ENCODE measurements around the gene C1QL3. TPM values are rescaled to one million over a fixed set of nuclear protein-coding genes. Genes with fewer than 3 reads are reported as not detected.

Gene C1QL3
- total RNA-seq, 1 experiment from 2014 or later, result not detected

GRCh38 chr10:16466001-16466400 lies 55.7 kb downstream of the C1QL3 start:
- Histone ChIP-seq H3K36me3 (ENCODE audit: control insufficient read depth, insufficient read depth, low read length) (no peaks in the 10 kb centered on the region; the same call in 1 of the 2 replicates), H3K27me3 (replicated peaks; ENCODE audit: control insufficient read depth, insufficient read depth, low read length) (no peaks in the 10 kb centered on the region), H3K4me1 (peaks cover 6% of the 10 kb centered on the region; the same call in 1 of the 2 replicates), H3K9me3 (no peaks in the 10 kb centered on the region), H3K4me3 (ENCODE audit: low read depth, low read length) (no peak overlapping the region)
- Mint-ChIP-seq H3K36me3 (ENCODE audit: insufficient read depth, unreplicated experiment) (peaks cover 12% of the 10 kb centered on the region), H3K27me3 (ENCODE audit: insufficient read depth, unreplicated experiment) (no peaks in the 10 kb centered on the region), H3K4me3 (ENCODE audit: unreplicated experiment) (no peak overlapping the region), H3K27ac (ENCODE audit: unreplicated experiment) (no peak overlapping the region), H3K9me3 (ENCODE audit: unreplicated experiment) (peaks cover 9% of the 10 kb centered on the region), H3K4me1 (ENCODE audit: low read depth, unreplicated experiment) (no peaks in the 10 kb centered on the region)
- intact Hi-C loops (cut with micrococcal nuclease; ENCODE audit: unreplicated experiment), result no loop called here
- DNase-seq, result no peak
- TF ChIP-seq, protein P1, sequence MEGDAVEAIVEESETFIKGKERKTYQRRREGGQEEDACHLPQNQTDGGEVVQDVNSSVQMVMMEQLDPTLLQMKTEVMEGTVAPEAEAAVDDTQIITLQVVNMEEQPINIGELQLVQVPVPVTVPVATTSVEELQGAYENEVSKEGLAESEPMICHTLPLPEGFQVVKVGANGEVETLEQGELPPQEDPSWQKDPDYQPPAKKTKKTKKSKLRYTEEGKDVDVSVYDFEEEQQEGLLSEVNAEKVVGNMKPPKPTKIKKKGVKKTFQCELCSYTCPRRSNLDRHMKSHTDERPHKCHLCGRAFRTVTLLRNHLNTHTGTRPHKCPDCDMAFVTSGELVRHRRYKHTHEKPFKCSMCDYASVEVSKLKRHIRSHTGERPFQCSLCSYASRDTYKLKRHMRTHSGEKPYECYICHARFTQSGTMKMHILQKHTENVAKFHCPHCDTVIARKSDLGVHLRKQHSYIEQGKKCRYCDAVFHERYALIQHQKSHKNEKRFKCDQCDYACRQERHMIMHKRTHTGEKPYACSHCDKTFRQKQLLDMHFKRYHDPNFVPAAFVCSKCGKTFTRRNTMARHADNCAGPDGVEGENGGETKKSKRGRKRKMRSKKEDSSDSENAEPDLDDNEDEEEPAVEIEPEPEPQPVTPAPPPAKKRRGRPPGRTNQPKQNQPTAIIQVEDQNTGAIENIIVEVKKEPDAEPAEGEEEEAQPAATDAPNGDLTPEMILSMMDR (IDR thresholded peaks at IDR 0.05; ENCODE audit: insufficient read depth in 1 of 2, low read depth in 1 of 2, low read length in 1 of 2, severe bottlenecking in 1 of 2, unreplicated experiment in 1 of 2), result no peak
- POLR2A ChIA-PET, result interaction anchor here (0.6 kb wide), 1 partner anchor 16 kb away, joined by 4 read pairs; no protein-coding TSS in a partner anchor
- no TSS peak for BruUV-seq (replicated peaks)
- CTCF ChIA-PET, result no interaction called here

Other genes starting within 250 kb of the C1QL3 start
- gene PTER, start 84.9 kb downstream of the C1QL3 start, total RNA-seq (2022), result 25.8 and 27.4 TPM in 2 replicates

Data from Caco-2 (cell line).